Testis (tissue), 3 donors: ENCODE data around the gene RASSF1. TPM values are rescaled to one million over a fixed set of nuclear protein-coding genes. Genes with fewer than 3 reads are reported as not detected.

Source experiments
- DNase-seq: peaks from one replicate; pipeline ENCODE4 v3.0.0-alpha.2; 2019
- H3K27ac ChIP-seq, 2 donors: fragments of 200-600 bp; sonication (generic); one replicate each; pipeline ENCODE4 v1.5.1; 2019
- H3K27me3 ChIP-seq: fragments of 200-600 bp; sonication (generic); one replicate; pipeline ENCODE4 v1.5.1; 2019
- H3K36me3 ChIP-seq: fragments of 200-600 bp; sonication (generic); one replicate; pipeline ENCODE4 v1.5.1; 2017; ENCODE audit warnings: low read depth; ENCODE audit errors: missing control alignments
- H3K4me1 ChIP-seq: fragments of 200-600 bp; sonication (generic); one replicate; pipeline ENCODE4 v1.5.1; 2019
- H3K4me3 ChIP-seq, 2 donors: fragments of 200-600 bp; sonication (generic); one replicate each; pipeline ENCODE4 v1.5.1; 2017 to 2019
- H3K9me3 ChIP-seq: fragments of 200-600 bp; sonication (generic); one replicate; pipeline ENCODE4 v1.5.1; 2017
- POLR2A ChIP-seq: fragments of 450-650 bp; IDR thresholded peaks from one replicate; pipeline ENCODE4 v1.6.1; 2017; ENCODE audit warnings: antibody characterized with exemption, mild to moderate bottlenecking, moderate library complexity
- WGBS, 2 donors: methylation state at CpG; one replicate each; pipeline ENCODE4 v1.1.5; 2018; 5-methylcytosine and 5-hydroxymethylcytosine counted together
- intact Hi-C: fragments of 100-400 bp; cut with DNase I; formaldehyde crosslinking; loops from one replicate; pipeline ENCODE4 v1.15.1; 2023; ENCODE audit warnings: low total_unique reads
- polyA plus RNA-seq: library from polyadenylated mRNA; stranded (reverse); fragments of 350-450 nt; fragmentation: Illumina TruSeq; extraction: RNeasy Lipid Tissue Mini Kit (QIAGEN cat#74804); gene quantifications from one replicate; pipeline ENCODE4 v1.2.3, GENCODE V29; 2014; ENCODE audit warnings: low read depth, low replicate concordance; ENCODE audit not compliant: insufficient read depth
- total RNA-seq, 2 donors: library from RNA; depleted of rRNA; stranded (reverse); fragments of >200 nt; gene quantifications; one replicate each; pipeline ENCODE4 v1.2.3, GENCODE V29; 2016
- TF ChIP-seq, protein P1 (sequence below), 3 experiments: fragments of 450-650 bp in 2 of 3; fragments of 200-600 bp in 1 of 3; sonication (generic) in 1 of 3; IDR thresholded peaks; one replicate each; pipeline ENCODE4 v1.5.1; 2016 to 2019; ENCODE audit warnings: antibody characterized with exemption in 3 of 3, mild to moderate bottlenecking in 2 of 3, moderate library complexity in 1 of 3

The RASSF1 gene
- total and polyA plus RNA-seq, 3 donors from 2014 or later, result 50.0 to 60.1 (median 52.2) TPM

DNA sequence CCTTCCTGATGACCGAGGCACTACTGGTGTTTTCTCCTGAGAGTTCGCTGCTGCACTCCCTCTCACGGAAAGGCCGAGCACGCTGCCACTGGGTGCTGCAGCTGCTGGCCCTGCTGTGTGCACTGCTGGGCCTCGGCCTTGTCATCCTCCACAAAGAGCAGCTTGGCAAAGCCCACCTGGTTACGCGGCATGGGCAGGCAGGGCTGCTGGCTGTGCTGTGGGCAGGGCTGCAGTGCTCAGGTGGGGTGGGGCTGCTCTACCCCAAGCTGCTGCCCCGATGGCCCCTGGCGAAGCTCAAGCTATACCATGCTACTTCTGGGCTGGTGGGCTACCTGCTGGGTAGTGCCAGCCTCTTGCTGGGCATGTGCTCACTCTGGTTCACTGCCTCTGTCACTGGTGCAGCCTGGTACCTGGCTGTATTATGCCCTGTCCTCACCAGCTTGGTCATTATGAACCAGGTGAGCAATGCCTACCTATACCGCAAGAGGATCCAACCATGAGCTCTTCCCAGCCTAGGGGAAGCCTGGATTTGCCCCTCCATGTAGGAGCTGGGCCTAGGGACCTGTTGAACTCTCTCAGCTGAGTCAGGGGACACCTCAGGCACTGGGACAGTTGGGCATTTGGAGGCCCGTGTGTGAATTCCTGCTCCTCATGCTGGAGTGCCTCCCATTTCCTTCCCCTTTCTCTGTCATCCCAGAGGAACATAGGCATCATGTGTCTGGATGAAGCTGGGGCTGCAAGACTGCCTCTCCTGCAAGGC is 12.8 kb upstream of the RASSF1 start:
- H3K4me3 ChIP-seq, result no peak overlapping the region
- 70 to 81% methylated on average over 10 of the region's 12 CpGs for WGBS, 2 donors
- no peak for DNase-seq
- TF ChIP-seq, protein P1, sequence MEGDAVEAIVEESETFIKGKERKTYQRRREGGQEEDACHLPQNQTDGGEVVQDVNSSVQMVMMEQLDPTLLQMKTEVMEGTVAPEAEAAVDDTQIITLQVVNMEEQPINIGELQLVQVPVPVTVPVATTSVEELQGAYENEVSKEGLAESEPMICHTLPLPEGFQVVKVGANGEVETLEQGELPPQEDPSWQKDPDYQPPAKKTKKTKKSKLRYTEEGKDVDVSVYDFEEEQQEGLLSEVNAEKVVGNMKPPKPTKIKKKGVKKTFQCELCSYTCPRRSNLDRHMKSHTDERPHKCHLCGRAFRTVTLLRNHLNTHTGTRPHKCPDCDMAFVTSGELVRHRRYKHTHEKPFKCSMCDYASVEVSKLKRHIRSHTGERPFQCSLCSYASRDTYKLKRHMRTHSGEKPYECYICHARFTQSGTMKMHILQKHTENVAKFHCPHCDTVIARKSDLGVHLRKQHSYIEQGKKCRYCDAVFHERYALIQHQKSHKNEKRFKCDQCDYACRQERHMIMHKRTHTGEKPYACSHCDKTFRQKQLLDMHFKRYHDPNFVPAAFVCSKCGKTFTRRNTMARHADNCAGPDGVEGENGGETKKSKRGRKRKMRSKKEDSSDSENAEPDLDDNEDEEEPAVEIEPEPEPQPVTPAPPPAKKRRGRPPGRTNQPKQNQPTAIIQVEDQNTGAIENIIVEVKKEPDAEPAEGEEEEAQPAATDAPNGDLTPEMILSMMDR (IDR thresholded peaks at IDR 0.05), result no peak
- TF ChIP-seq POLR2A, result no peak
- peaks cover 47% of the 10 kb centered on the region for H3K4me1 ChIP-seq
- H3K9me3 ChIP-seq, result no peaks in the 10 kb centered on the region
- no peaks in the 10 kb centered on the region for H3K27me3 ChIP-seq
- H3K36me3 ChIP-seq, result no peaks in the 10 kb centered on the region
- no peak overlapping the region for H3K27ac ChIP-seq
- intact Hi-C loops, result no loop called here

DNA sequence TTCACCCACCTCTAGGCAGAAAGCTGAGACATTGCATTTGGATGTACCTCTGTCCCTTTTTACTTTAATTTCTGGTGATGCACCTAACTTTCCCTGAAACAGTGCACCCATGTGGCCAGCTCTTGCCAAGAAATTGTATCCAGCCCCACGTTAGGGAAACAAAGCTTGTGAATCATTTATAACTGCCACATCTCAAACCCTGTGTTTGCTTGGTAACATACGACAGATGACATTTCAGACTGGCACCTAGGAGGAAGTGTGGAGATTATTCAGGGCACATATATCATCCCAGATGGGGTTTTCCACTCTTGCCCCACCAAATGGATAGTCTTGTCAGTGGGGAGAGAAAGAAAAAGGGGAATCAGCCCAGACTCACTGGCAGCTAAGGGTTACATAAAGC is 12.1 kb upstream of the RASSF1 start:
- 51 to 59% methylated on average over 2 of the region's 2 CpGs for WGBS, 2 donors
- intact Hi-C loops, result no loop called here
- DNase-seq, result no peak
- peaks cover 41% of the 10 kb centered on the region for H3K4me1 ChIP-seq
- no peaks in the 10 kb centered on the region for H3K9me3 ChIP-seq
- no peak overlapping the region for H3K27ac ChIP-seq
- H3K4me3 ChIP-seq, result no peak overlapping the region
- H3K27me3 ChIP-seq, result no peaks in the 10 kb centered on the region
- H3K36me3 ChIP-seq, result no peaks in the 10 kb centered on the region
- no peak for TF ChIP-seq POLR2A
- TF ChIP-seq, protein P1 (IDR thresholded peaks at IDR 0.05), result no peak

- Histone ChIP-seq H3K36me3 (no peaks in the 10 kb centered on the region), H3K27ac (peak overlapping the region in 1 of 2 donors; percentile 88), H3K4me1 (peaks cover 26% of the 10 kb centered on the region), H3K27me3 (no peaks in the 10 kb centered on the region), H3K4me3 (peak overlapping the region; percentile 70 to 71), H3K9me3 (no peaks in the 10 kb centered on the region)
- TF ChIP-seq POLR2A, result no peak
- TF ChIP-seq, protein P1 (IDR thresholded peaks at IDR 0.05), result no peak
- intact Hi-C loops, result no loop called here
- DNase-seq, result no peak
- WGBS, 2 donors, result 46 to 51% methylated on average over 11 of the region's 11 CpGs
These were observed 10.7 kb upstream of the RASSF1 start for GRCh38 chr3:50351323-50351697.

GRCh38 chr3:50350527-50351322 is 10.1 kb upstream of the RASSF1 start, which contains the start of the genes CYB561D2 and NPRL2:
CYB561D2 (plus strand) TSS chr3:50350862; CDS start chr3:50351434, 572 bp downstream.
NPRL2 (minus strand) TSS chr3:50350775; CDS start chr3:50350652, 123 bp downstream.
- Histone ChIP-seq H3K27me3 (no peaks in the 10 kb centered on the region), H3K4me1 (peaks cover 20% of the 10 kb centered on the region), H3K27ac (peak within 1 kb of the TSS; percentile 40 to 88), H3K4me3 (peak within 1 kb of the TSS; percentile 70 to 71), H3K36me3 (no peaks in the 10 kb centered on the region), H3K9me3 (no peaks in the 10 kb centered on the region)
- intact Hi-C loops, result no loop called here
- peak; percentile 97 for DNase-seq
- TF ChIP-seq POLR2A, result peak; percentile 43
- TF ChIP-seq, protein P1 (IDR thresholded peaks at IDR 0.05), result no peak
- WGBS, 2 donors, result 0 to 1% methylated on average over 15 to 41 of the region's 64 CpGs
